WTC11 (cell line): ENCODE results near the gene ITM2C. TPM values are rescaled to one million over a fixed set of nuclear protein-coding genes. Genes with fewer than 3 reads are reported as not detected.
A peak's percentile ranks its signal among the peaks of the same experiment; 100 is the strongest.

Experiments used
- ATF2 ChIP-seq: sonication (generic); formaldehyde crosslinking; IDR thresholded peaks from 2 replicates; pipeline ENCODE4 v1.8.1; 2022; ENCODE audit warnings: low read depth, missing genetic modification reagents, borderline replicate concordance
- CREB1 ChIP-seq: sonication (generic); formaldehyde crosslinking; IDR thresholded peaks from 2 replicates; pipeline ENCODE4 v1.8.0; 2023; ENCODE audit warnings: mild to moderate bottlenecking, missing genetic modification reagents
- CREM ChIP-seq: sonication (generic); formaldehyde crosslinking; IDR thresholded peaks from 2 replicates; pipeline ENCODE4 v1.8.1; 2022; ENCODE audit warnings: mild to moderate bottlenecking, missing genetic modification reagents, moderate library complexity
- EMX1 ChIP-seq: fragments of 250-450 bp; sonication (Bioruptor Pico); IDR thresholded peaks from 2 replicates; pipeline ENCODE4 v1.8.0; 2021; ENCODE audit warnings: mild to moderate bottlenecking
- FOXJ3 ChIP-seq: sonication (generic); formaldehyde crosslinking; IDR thresholded peaks from 2 replicates; pipeline ENCODE4 v1.9.0; 2021; ENCODE audit warnings: missing genetic modification reagents, mild to moderate bottlenecking, borderline replicate concordance
- FOXP1 ChIP-seq: sonication (generic); formaldehyde crosslinking; IDR thresholded peaks from 2 replicates; pipeline ENCODE4 v1.8.0; 2022; ENCODE audit warnings: missing genetic modification reagents, mild to moderate bottlenecking, moderate library complexity, borderline replicate concordance
- HMGA2 ChIP-seq: fragments of 250-450 bp; sonication (Bioruptor Pico); IDR thresholded peaks from 2 replicates; pipeline ENCODE4 v1.4.0; 2021; ENCODE audit warnings: mild to moderate bottlenecking, moderate library complexity
- KAT7 ChIP-seq: sonication (generic); formaldehyde crosslinking; IDR thresholded peaks from 2 replicates; pipeline ENCODE4 v1.8.1; 2023; ENCODE audit warnings: missing genetic modification reagents, mild to moderate bottlenecking, borderline replicate concordance
- MAX ChIP-seq: sonication (generic); formaldehyde crosslinking; IDR thresholded peaks from 2 replicates; pipeline ENCODE4 v1.8.0; 2022; ENCODE audit warnings: mild to moderate bottlenecking, missing genetic modification reagents
- MLX ChIP-seq: sonication (generic); formaldehyde crosslinking; IDR thresholded peaks from 2 replicates; pipeline ENCODE4 v1.8.1; 2023; ENCODE audit warnings: mild to moderate bottlenecking, missing genetic modification reagents, moderate library complexity
- MYBL2 ChIP-seq: sonication (generic); formaldehyde crosslinking; IDR thresholded peaks from 2 replicates; pipeline ENCODE4 v1.8.1; 2023; ENCODE audit warnings: mild to moderate bottlenecking, moderate library complexity, missing genetic modification reagents
- NFATC4 ChIP-seq: fragments of 250-450 bp; sonication (Bioruptor Pico); IDR thresholded peaks from 2 replicates; pipeline ENCODE4 v1.9.0; 2021; ENCODE audit warnings: mild to moderate bottlenecking
- NFE2L1 ChIP-seq: sonication (generic); formaldehyde crosslinking; IDR thresholded peaks from 2 replicates; pipeline ENCODE4 v1.8.1; 2023; ENCODE audit warnings: missing genetic modification reagents
- NFYB ChIP-seq: sonication (generic); formaldehyde crosslinking; conservative IDR thresholded peaks from 2 replicates; pipeline ENCODE4 v1.8.0; 2022; ENCODE audit warnings: low read depth, missing genetic modification reagents
- NR1H2 ChIP-seq: sonication (generic); formaldehyde crosslinking; IDR thresholded peaks from 2 replicates; pipeline ENCODE4 v1.9.0; 2021; ENCODE audit warnings: mild to moderate bottlenecking, moderate library complexity, missing genetic modification reagents
- RELA ChIP-seq: sonication (generic); formaldehyde crosslinking; IDR thresholded peaks from 2 replicates; pipeline ENCODE4 v1.8.1; 2022; ENCODE audit warnings: missing genetic modification reagents, mild to moderate bottlenecking, borderline replicate concordance
- SMAD3 ChIP-seq: sonication (generic); formaldehyde crosslinking; IDR thresholded peaks from 2 replicates; pipeline ENCODE4 v1.8.0; 2022; ENCODE audit warnings: missing genetic modification reagents, mild to moderate bottlenecking, borderline replicate concordance
- SOX15 ChIP-seq: fragments of 250-450 bp; sonication (Bioruptor Pico); IDR thresholded peaks from 2 replicates; pipeline ENCODE4 v1.9.0; 2021; ENCODE audit warnings: mild to moderate bottlenecking
- TEAD1 ChIP-seq: sonication (generic); formaldehyde crosslinking; IDR thresholded peaks from 2 replicates; pipeline ENCODE4 v1.8.0; 2022; ENCODE audit warnings: mild to moderate bottlenecking, missing genetic modification reagents
- ZNF138 ChIP-seq: sonication (generic); formaldehyde crosslinking; conservative IDR thresholded peaks from 2 replicates; pipeline ENCODE4 v1.8.1; 2022; ENCODE audit warnings: mild to moderate bottlenecking, moderate library complexity, missing genetic modification reagents
- ZNF232 ChIP-seq: sonication (generic); formaldehyde crosslinking; IDR thresholded peaks from 2 replicates; pipeline ENCODE4 v1.8.0; 2022; ENCODE audit warnings: mild to moderate bottlenecking, missing genetic modification reagents
- ZNF263 ChIP-seq: sonication (generic); formaldehyde crosslinking; IDR thresholded peaks from 2 replicates; pipeline ENCODE4 v1.8.1; 2022; ENCODE audit warnings: low read depth, mild to moderate bottlenecking, moderate library complexity, missing genetic modification reagents
- ZNF416 ChIP-seq: fragments of 250-450 bp; sonication (Bioruptor Pico); IDR thresholded peaks from 2 replicates; pipeline ENCODE4 v1.9.0; 2021; ENCODE audit warnings: mild to moderate bottlenecking, inconsistent platforms
- ZNF423 ChIP-seq: fragments of 250-450 bp; sonication (Bioruptor Pico); IDR thresholded peaks from 2 replicates; pipeline ENCODE4 v2.1.2; 2022; ENCODE audit warnings: mild to moderate bottlenecking, moderate library complexity
- total RNA-seq: library from RNA; stranded (reverse); gene quantifications from 3 replicates; pipeline ENCODE4 v1.2.3, GENCODE V29; 2021
- TF ChIP-seq, protein P1 (sequence below): fragments of 250-450 bp; sonication (Bioruptor Pico); IDR thresholded peaks from 2 replicates; pipeline ENCODE4 v2.1.2; 2022; ENCODE audit warnings: mild to moderate bottlenecking, moderate library complexity
- TF ChIP-seq, protein P2 (sequence below): sonication (generic); formaldehyde crosslinking; IDR thresholded peaks from 2 replicates; pipeline ENCODE4 v1.8.1; 2022; ENCODE audit warnings: low read depth, mild to moderate bottlenecking, moderate library complexity, missing genetic modification reagents, borderline replicate concordance
- TF ChIP-seq, protein P3 (sequence below): sonication (generic); formaldehyde crosslinking; IDR thresholded peaks from 2 replicates; pipeline ENCODE4 v1.8.0; 2022; ENCODE audit warnings: mild to moderate bottlenecking, missing genetic modification reagents
- TF ChIP-seq, protein P4 (sequence below): sonication (generic); formaldehyde crosslinking; IDR thresholded peaks from 2 replicates; pipeline ENCODE4 v1.8.1; 2023; ENCODE audit warnings: mild to moderate bottlenecking, missing genetic modification reagents, borderline replicate concordance
- TF ChIP-seq, protein P5 (sequence below): fragments of 250-450 bp; sonication (Bioruptor Pico); IDR thresholded peaks from 2 replicates; pipeline ENCODE4 v1.9.0; 2021; ENCODE audit warnings: moderate library complexity, mild to moderate bottlenecking, inconsistent platforms, borderline replicate concordance

Gene ITM2C
- total RNA-seq, 1 experiment from 2014 or later: 316 TPM

- TF ChIP-seq ATF2 (CRISPR knock-in tag) (no peak), NFATC4 (CRISPR knock-in tag) (no peak), CREB1 (CRISPR knock-in tag) (no peak), NR1H2 (CRISPR knock-in tag) (no peak), MAX (peak; percentile 51), HMGA2 (CRISPR knock-in tag) (no peak), ZNF416 (CRISPR knock-in tag) (no peak), ZNF423 (peak; percentile 95), ZNF263 (CRISPR knock-in tag) (no peak), SMAD3 (CRISPR knock-in tag) (0 out of 2 replicates have a peak, but pooled peaks have one; percentile 34), EMX1 (CRISPR knock-in tag) (no peak), CREM (CRISPR knock-in tag) (no peak), ZNF138 (CRISPR knock-in tag) (no peak), FOXP1 (no peak), MYBL2 (CRISPR knock-in tag) (no peak), MLX (CRISPR knock-in tag) (no peak), TEAD1 (peak; percentile 36), ZNF232 (CRISPR knock-in tag) (no peak), RELA (CRISPR knock-in tag) (peak; percentile 49; the same call in 1 of the 2 replicates), NFYB (no peak), FOXJ3 (CRISPR knock-in tag) (no peak), SOX15 (CRISPR knock-in tag) (no peak), NFE2L1 (no peak), KAT7 (CRISPR knock-in tag) (0 out of 2 replicates have a peak, but pooled peaks have one; percentile 81)
- TF ChIP-seq, protein P1, sequence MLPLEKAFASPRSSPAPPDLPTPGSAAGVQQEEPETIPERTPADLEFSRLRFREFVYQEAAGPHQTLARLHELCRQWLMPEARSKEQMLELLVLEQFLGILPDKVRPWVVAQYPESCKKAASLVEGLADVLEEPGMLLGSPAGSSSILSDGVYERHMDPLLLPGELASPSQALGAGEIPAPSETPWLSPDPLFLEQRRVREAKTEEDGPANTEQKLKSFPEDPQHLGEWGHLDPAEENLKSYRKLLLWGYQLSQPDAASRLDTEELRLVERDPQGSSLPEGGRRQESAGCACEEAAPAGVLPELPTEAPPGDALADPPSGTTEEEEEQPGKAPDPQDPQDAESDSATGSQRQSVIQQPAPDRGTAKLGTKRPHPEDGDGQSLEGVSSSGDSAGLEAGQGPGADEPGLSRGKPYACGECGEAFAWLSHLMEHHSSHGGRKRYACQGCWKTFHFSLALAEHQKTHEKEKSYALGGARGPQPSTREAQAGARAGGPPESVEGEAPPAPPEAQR: no peak
- TF ChIP-seq, protein P2, sequence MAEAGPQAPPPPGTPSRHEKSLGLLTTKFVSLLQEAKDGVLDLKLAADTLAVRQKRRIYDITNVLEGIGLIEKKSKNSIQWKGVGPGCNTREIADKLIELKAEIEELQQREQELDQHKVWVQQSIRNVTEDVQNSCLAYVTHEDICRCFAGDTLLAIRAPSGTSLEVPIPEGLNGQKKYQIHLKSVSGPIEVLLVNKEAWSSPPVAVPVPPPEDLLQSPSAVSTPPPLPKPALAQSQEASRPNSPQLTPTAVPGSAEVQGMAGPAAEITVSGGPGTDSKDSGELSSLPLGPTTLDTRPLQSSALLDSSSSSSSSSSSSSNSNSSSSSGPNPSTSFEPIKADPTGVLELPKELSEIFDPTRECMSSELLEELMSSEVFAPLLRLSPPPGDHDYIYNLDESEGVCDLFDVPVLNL (CRISPR knock-in tag): no peak
- TF ChIP-seq, protein P3, sequence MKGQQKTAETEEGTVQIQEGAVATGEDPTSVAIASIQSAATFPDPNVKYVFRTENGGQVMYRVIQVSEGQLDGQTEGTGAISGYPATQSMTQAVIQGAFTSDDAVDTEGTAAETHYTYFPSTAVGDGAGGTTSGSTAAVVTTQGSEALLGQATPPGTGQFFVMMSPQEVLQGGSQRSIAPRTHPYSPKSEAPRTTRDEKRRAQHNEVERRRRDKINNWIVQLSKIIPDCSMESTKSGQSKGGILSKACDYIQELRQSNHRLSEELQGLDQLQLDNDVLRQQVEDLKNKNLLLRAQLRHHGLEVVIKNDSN (CRISPR knock-in tag): no peak
- TF ChIP-seq, protein P4, sequence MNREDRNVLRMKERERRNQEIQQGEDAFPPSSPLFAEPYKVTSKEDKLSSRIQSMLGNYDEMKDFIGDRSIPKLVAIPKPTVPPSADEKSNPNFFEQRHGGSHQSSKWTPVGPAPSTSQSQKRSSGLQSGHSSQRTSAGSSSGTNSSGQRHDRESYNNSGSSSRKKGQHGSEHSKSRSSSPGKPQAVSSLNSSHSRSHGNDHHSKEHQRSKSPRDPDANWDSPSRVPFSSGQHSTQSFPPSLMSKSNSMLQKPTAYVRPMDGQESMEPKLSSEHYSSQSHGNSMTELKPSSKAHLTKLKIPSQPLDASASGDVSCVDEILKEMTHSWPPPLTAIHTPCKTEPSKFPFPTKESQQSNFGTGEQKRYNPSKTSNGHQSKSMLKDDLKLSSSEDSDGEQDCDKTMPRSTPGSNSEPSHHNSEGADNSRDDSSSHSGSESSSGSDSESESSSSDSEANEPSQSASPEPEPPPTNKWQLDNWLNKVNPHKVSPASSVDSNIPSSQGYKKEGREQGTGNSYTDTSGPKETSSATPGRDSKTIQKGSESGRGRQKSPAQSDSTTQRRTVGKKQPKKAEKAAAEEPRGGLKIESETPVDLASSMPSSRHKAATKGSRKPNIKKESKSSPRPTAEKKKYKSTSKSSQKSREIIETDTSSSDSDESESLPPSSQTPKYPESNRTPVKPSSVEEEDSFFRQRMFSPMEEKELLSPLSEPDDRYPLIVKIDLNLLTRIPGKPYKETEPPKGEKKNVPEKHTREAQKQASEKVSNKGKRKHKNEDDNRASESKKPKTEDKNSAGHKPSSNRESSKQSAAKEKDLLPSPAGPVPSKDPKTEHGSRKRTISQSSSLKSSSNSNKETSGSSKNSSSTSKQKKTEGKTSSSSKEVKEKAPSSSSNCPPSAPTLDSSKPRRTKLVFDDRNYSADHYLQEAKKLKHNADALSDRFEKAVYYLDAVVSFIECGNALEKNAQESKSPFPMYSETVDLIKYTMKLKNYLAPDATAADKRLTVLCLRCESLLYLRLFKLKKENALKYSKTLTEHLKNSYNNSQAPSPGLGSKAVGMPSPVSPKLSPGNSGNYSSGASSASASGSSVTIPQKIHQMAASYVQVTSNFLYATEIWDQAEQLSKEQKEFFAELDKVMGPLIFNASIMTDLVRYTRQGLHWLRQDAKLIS (CRISPR knock-in tag): no peak
- TF ChIP-seq, protein P5, sequence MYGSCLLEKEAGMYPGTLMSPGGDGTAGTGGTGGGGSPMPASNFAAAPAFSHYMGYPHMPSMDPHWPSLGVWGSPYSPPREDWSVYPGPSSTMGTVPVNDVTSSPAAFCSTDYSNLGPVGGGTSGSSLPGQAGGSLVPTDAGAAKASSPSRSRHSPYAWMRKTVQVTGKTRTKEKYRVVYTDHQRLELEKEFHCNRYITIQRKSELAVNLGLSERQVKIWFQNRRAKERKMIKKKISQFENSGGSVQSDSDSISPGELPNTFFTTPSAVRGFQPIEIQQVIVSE: no peak
Measured at GRCh38 chr2:230864605-230865306, at the start of gene ITM2C (continued).
